Common myeloid progenitor, CD34-positive (primary cell): ENCODE results near the gene RAB20.
A peak's percentile ranks its signal among the peaks of the same experiment; 100 is the strongest.

Experiments
- CTCF ChIA-PET: fragments of 350-600 bp; sonication (Branson Sonifier 250); formaldehyde crosslinking; loops from one replicate; lab custom pipeline; 2021; ENCODE audit warnings: antibody characterized with exemption; lab: Charles Lee
- POLR2A ChIA-PET: fragments of 350-600 bp; sonication (Branson Sonifier 250); formaldehyde crosslinking; loops from one replicate; lab custom pipeline; 2021; ENCODE audit warnings: antibody characterized with exemption; lab: Charles Lee
- DNase-seq, 3 donors: peaks; one replicate each; pipeline versions ENCODE4 v3.0.0 to v3.0.0-alpha.2; 2013
- H3K27ac ChIP-seq, 2 experiments: 1 replicate in 1 of 2; 2 replicates in 1 of 2; pipeline ENCODE4 v1.7.0; 2013; ENCODE audit warnings: inconsistent platforms in 2 of 2, low read length in 2 of 2, mild to moderate bottlenecking in 2 of 2, low read depth in 1 of 2, moderate library complexity in 1 of 2; ENCODE audit not compliant: severe bottlenecking in 2 of 2, insufficient read depth in 1 of 2, poor library complexity in 1 of 2
- H3K27me3 ChIP-seq, 5 experiments: replicated peaks in 2 of 5; 1 replicate in 3 of 5; 2 replicates in 2 of 5; pipeline versions ENCODE4 v1.6.1 to v1.7.0; 2013; ENCODE audit warnings: low read length in 4 of 5, mild to moderate bottlenecking in 2 of 5, moderate library complexity in 2 of 5, inconsistent platforms in 1 of 5; ENCODE audit not compliant: insufficient read depth in 5 of 5, control insufficient read depth in 4 of 5
- H3K36me3 ChIP-seq, 4 experiments: 1 replicate in 2 of 4; 2 replicates in 2 of 4; pipeline versions ENCODE4 v1.6.1 to v1.7.0; 2013; ENCODE audit warnings: low read length in 3 of 4, control low read depth in 1 of 4, mild to moderate bottlenecking in 1 of 4; ENCODE audit not compliant: control insufficient read depth in 4 of 4, insufficient read depth in 4 of 4
- H3K4me1 ChIP-seq, 4 experiments: 1 replicate in 3 of 4; 2 replicates in 1 of 4; pipeline versions ENCODE4 v1.6.1 to v1.7.1; 2013; ENCODE audit warnings: low read length in 3 of 4, mild to moderate bottlenecking in 3 of 4, control low read depth in 1 of 4, inconsistent platforms in 1 of 4, moderate library complexity in 1 of 4; ENCODE audit not compliant: control insufficient read depth in 4 of 4, insufficient read depth in 4 of 4; ENCODE audit errors: control extremely low read depth in 1 of 4
- H3K4me3 ChIP-seq, 7 experiments: 1 replicate in 4 of 7; 2 replicates in 3 of 7; pipeline versions ENCODE4 v1.5.1 to v1.7.0; 2013; ENCODE audit warnings: mild to moderate bottlenecking in 7 of 7, low read length in 6 of 7, moderate library complexity in 6 of 7, inconsistent platforms in 2 of 7, low read depth in 2 of 7, control low read depth in 1 of 7; ENCODE audit not compliant: insufficient read depth in 4 of 7, control insufficient read depth in 1 of 7; ENCODE audit errors: extremely low read depth in 1 of 7
- H3K9me3 ChIP-seq, 5 experiments: 1 replicate in 4 of 5; 2 replicates in 1 of 5; pipeline versions ENCODE4 v1.6.1 to v1.7.1; 2013; ENCODE audit warnings: low read length in 4 of 5, mild to moderate bottlenecking in 2 of 5, inconsistent platforms in 1 of 5, low read depth in 1 of 5, moderate library complexity in 1 of 5; ENCODE audit not compliant: control insufficient read depth in 4 of 5, insufficient read depth in 2 of 5; ENCODE audit errors: control extremely low read depth in 1 of 5
- WGBS: methylation state at CpG from one replicate; pipeline ENCODE4 v1.1.5; 2013; ENCODE audit not compliant: insufficient coverage; 5-methylcytosine and 5-hydroxymethylcytosine counted together

The RAB20 gene

GRCh38 chr13:110525328-110526319, 35.9 kb downstream of the RAB20 start:
- H3K9me3 ChIP-seq: peaks cover 0 to under 1% (median 0%) of the 10 kb centered on the region in 5 experiments
- ChIA-PET CTCF (interaction anchor here (0.8 to 1.1 kb wide), 2 partner anchors 15 to 71 kb away, joined by 3 read pairs; no protein-coding TSS in a partner anchor), POLR2A (no interaction called here)
- DNase-seq: peak in 1 of 3 donors; percentile 20
- no peak overlapping the region for H3K4me3 ChIP-seq
- H3K27ac ChIP-seq: no peak overlapping the region
- no peaks in the 10 kb centered on the region for H3K36me3 ChIP-seq
- 93% methylated on average over 24 of the region's 25 CpGs for WGBS
- peaks cover 0 to 56% (median 18%) of the 10 kb centered on the region in 4 experiments for H3K4me1 ChIP-seq
- H3K27me3 ChIP-seq: no peaks in the 10 kb centered on the region

- H3K9me3 ChIP-seq: no peaks in the 10 kb centered on the region
- H3K36me3 ChIP-seq: no peaks in the 10 kb centered on the region
- peaks cover 0 to 65% (median 23%) of the 10 kb centered on the region in 4 experiments for H3K4me1 ChIP-seq
- POLR2A ChIA-PET: no interaction called here
- CTCF ChIA-PET: no interaction called here
- H3K27me3 ChIP-seq: no peaks in the 10 kb centered on the region
- DNase-seq: no peak
- peak overlapping the region in 2 of 7 experiments; percentile 22 to 23 for H3K4me3 ChIP-seq
- WGBS: 75% methylated on average over 21 of the region's 21 CpGs
- no peak overlapping the region for H3K27ac ChIP-seq
These were observed 36.8 kb downstream of the RAB20 start for GRCh38 chr13:110524541-110525257.

GRCh38 chr13:110523838-110524540, 37.5 kb downstream of the RAB20 start:
- Histone ChIP-seq H3K9me3 (no peaks in the 10 kb centered on the region), H3K36me3 (no peaks in the 10 kb centered on the region), H3K27me3 (no peaks in the 10 kb centered on the region), H3K4me1 (peaks cover 0 to 72% (median 23%) of the 10 kb centered on the region in 4 experiments), H3K4me3 (peak overlapping the region in 1 of 7 experiments; percentile 22), H3K27ac (no peak overlapping the region)
- ChIA-PET CTCF (no interaction called here), POLR2A (no interaction called here)
- DNase-seq: no peak
- WGBS: over 99% methylated on average over 14 of the region's 17 CpGs

GRCh38 chr13:110523180-110523579, 38.3 kb downstream of the RAB20 start:
- DNase-seq: no peak
- ChIA-PET CTCF (no interaction called here), POLR2A (no interaction called here)
- H3K4me3 ChIP-seq: no peak overlapping the region
- H3K9me3 ChIP-seq: no peaks in the 10 kb centered on the region
- 90% methylated on average over 9 of the region's 9 CpGs for WGBS
- H3K27me3 ChIP-seq: no peaks in the 10 kb centered on the region
- H3K27ac ChIP-seq: no peak overlapping the region
- H3K4me1 ChIP-seq: peaks cover 0 to 71% (median 23%) of the 10 kb centered on the region in 4 experiments
- H3K36me3 ChIP-seq: no peaks in the 10 kb centered on the region

- WGBS: 98% methylated on average over 4 of the region's 5 CpGs
- no peaks in the 10 kb centered on the region for H3K27me3 ChIP-seq
- CTCF ChIA-PET: no interaction called here
- no peak overlapping the region for H3K4me3 ChIP-seq
- peaks cover 0 to 71% (median 23%) of the 10 kb centered on the region in 4 experiments for H3K4me1 ChIP-seq
- no peaks in the 10 kb centered on the region for H3K9me3 ChIP-seq
- no peaks in the 10 kb centered on the region for H3K36me3 ChIP-seq
- no peak overlapping the region for H3K27ac ChIP-seq
- POLR2A ChIA-PET: no interaction called here
- DNase-seq: no peak
These were observed 38.8 kb downstream of the RAB20 start for GRCh38 chr13:110522721-110523120.

GRCh38 chr13:110521946-110522345, 39.6 kb downstream of the RAB20 start:
- ChIA-PET CTCF (no interaction called here), POLR2A (no interaction called here)
- WGBS: 56% methylated on average over 4 of the region's 7 CpGs
- Histone ChIP-seq H3K4me1 (peaks cover 0 to 71% (median 23%) of the 10 kb centered on the region in 4 experiments), H3K4me3 (no peak overlapping the region), H3K27ac (no peak overlapping the region), H3K36me3 (no peaks in the 10 kb centered on the region), H3K27me3 (no peaks in the 10 kb centered on the region), H3K9me3 (no peaks in the 10 kb centered on the region)
- DNase-seq: peak in 2 of 3 donors; percentile 43 to 44
